ENCODE results near the gene XRCC4.

The XRCC4 gene

GRCh38 chr5:83375049-83375745, 297.9 kb downstream of the XRCC4 start:
- no peak overlapping the region for H3K4me3 ChIP-seq (replicated peaks; ENCODE audit: low read depth, low read length)
- TF ChIP-seq CTCF (IDR thresholded peaks at IDR 0.05; ENCODE audit: low read depth, low read length, missing control alignments), result no peak
- DNase-seq (ENCODE audit: extremely low read depth, low read depth), result no peak

GRCh38 chr5:83376461-83376860, 299.1 kb downstream of the XRCC4 start:
- no peak overlapping the region for H3K4me3 ChIP-seq (replicated peaks; ENCODE audit: low read depth, low read length)
- no peak for TF ChIP-seq CTCF (IDR thresholded peaks at IDR 0.05; ENCODE audit: low read depth, low read length, missing control alignments)
- no peak for DNase-seq (ENCODE audit: extremely low read depth, low read depth)

- no peak for TF ChIP-seq CTCF (IDR thresholded peaks at IDR 0.05; ENCODE audit: low read depth, low read length, missing control alignments)
- H3K4me3 ChIP-seq (replicated peaks; ENCODE audit: low read depth, low read length), result no peak overlapping the region
- DNase-seq (ENCODE audit: extremely low read depth, low read depth), result peak; percentile 77
These were observed 300.0 kb downstream of the XRCC4 start for GRCh38 chr5:83377131-83377865.

- no peak overlapping the region for H3K4me3 ChIP-seq (replicated peaks; ENCODE audit: low read depth, low read length)
- no peak for DNase-seq (ENCODE audit: extremely low read depth, low read depth)
- TF ChIP-seq CTCF (IDR thresholded peaks at IDR 0.05; ENCODE audit: low read depth, low read length, missing control alignments), result no peak
These were observed 301.4 kb downstream of the XRCC4 start for GRCh38 chr5:83378624-83379289.

- H3K4me3 ChIP-seq (replicated peaks; ENCODE audit: low read depth, low read length), result no peak overlapping the region
- TF ChIP-seq CTCF (IDR thresholded peaks at IDR 0.05; ENCODE audit: low read depth, low read length, missing control alignments), result no peak
- no peak for DNase-seq (ENCODE audit: extremely low read depth, low read depth)
These were observed 308.5 kb downstream of the XRCC4 start for GRCh38 chr5:83385812-83386211.

GRCh38 chr5:83387041-83387440, 309.7 kb downstream of the XRCC4 start:
- no peak for TF ChIP-seq CTCF (IDR thresholded peaks at IDR 0.05; ENCODE audit: low read depth, low read length, missing control alignments)
- DNase-seq (ENCODE audit: extremely low read depth, low read depth), result no peak
- H3K4me3 ChIP-seq (replicated peaks; ENCODE audit: low read depth, low read length), result no peak overlapping the region
